Lung microvascular endothelial cell (primary cell): ENCODE results near the gene UBXN1. TPM values are rescaled to one million over a fixed set of nuclear protein-coding genes. Genes with fewer than 3 reads are reported as not detected.
"Not testable (repeated sequence)": the region's sequence is repeated elsewhere in the genome, so short reads cannot be mapped to it uniquely, and the experiment has no call there.

Experiments
- DNase-seq, 2 donors: peaks; one replicate each; pipeline versions ENCODE4 v3.0.0 to v3.0.0-alpha.2; 2010; ENCODE audit warnings: low read depth in 2 of 2
- total RNA-seq: library from RNA; depleted of rRNA; stranded (reverse); fragments of >200 nt; gene quantifications from 2 replicates; pipeline ENCODE4 v1.2.1, GENCODE V29; 2014

Gene UBXN1
- total RNA-seq, 1 donor from 2014 or later, result 131 TPM

- peak in 1 of 2 donors; percentile 15 for DNase-seq
Observed at GRCh38 chr11:62708793-62709192, 29.9 kb upstream of the UBXN1 start.

- no peak for DNase-seq
Observed at GRCh38 chr11:62708392-62708791, 29.5 kb upstream of the UBXN1 start.

GRCh38 chr11:62707277-62707861 lies 28.5 kb upstream of the UBXN1 start, which contains the start of the genes BSCL2 and GNG3:
Gene BSCL2 (minus strand): TSS chr11:62707424. CDS start chr11:62707195, 229 bp downstream.
Gene GNG3 (plus strand): TSS chr11:62707676. CDS start chr11:62708296, 620 bp downstream.
- DNase-seq, result no peak

- no peak for DNase-seq
Observed at GRCh38 chr11:62706850-62707247, 28.0 kb upstream of the UBXN1 start.

GRCh38 chr11:62705880-62706849 lies 27.3 kb upstream of the UBXN1 start:
- DNase-seq, result peak; percentile 95 to 96

- peak; percentile 9 to 31 for DNase-seq
Observed at GRCh38 chr11:62705413-62705812, 26.5 kb upstream of the UBXN1 start.

GRCh38 chr11:62703921-62704320 lies 25.0 kb upstream of the UBXN1 start:
- not testable (repeated sequence) for DNase-seq

- no peak for DNase-seq
Observed at GRCh38 chr11:62702246-62702645, 23.4 kb upstream of the UBXN1 start.

- peak; percentile 88 to 91 for DNase-seq
Observed at GRCh38 chr11:62694455-62695167, 15.7 kb upstream of the UBXN1 start.

- not testable (repeated sequence) for DNase-seq
Observed at GRCh38 chr11:62693624-62694023, 14.8 kb upstream of the UBXN1 start.

- no peak for DNase-seq
Observed at GRCh38 chr11:62689421-62690183, 10.7 kb upstream of the UBXN1 start, which contains the start of gene LRRN4CL. Gene LRRN4CL (minus strand): TSS chr11:62689530. CDS start chr11:62688508, 1,022 bp downstream.

GRCh38 chr11:62688491-62688890 lies 9.6 kb upstream of the UBXN1 start:
- DNase-seq, result no peak

- DNase-seq, result no peak
Observed at GRCh38 chr11:62687508-62688396, 8.9 kb upstream of the UBXN1 start.

- no peak for DNase-seq
Observed at GRCh38 chr11:62682518-62682917, 3.6 kb upstream of the UBXN1 start.

- peak; percentile 84 to 85 for DNase-seq
Observed at GRCh38 chr11:62680825-62681240, 2.0 kb upstream of the UBXN1 start.

- no peak for DNase-seq
Observed at GRCh38 chr11:62678433-62678769, 472 bp downstream of the UBXN1 start.

GRCh38 chr11:62677714-62678113 lies 1.2 kb downstream of the UBXN1 start:
- no peak for DNase-seq

- DNase-seq, result no peak
Observed at GRCh38 chr11:62677156-62677555, 1.7 kb downstream of the UBXN1 start.

GRCh38 chr11:62676698-62677097 lies 2.2 kb downstream of the UBXN1 start:
- no peak for DNase-seq

- not testable (repeated sequence) for DNase-seq
Observed at GRCh38 chr11:62675415-62675814, 3.5 kb downstream of the UBXN1 start.
